Measurements from ENCODE around the gene SDK1.

GRCh38 chr7:4009211-4010060 lies 708.4 kb downstream of the SDK1 start:
- TF ChIP-seq CTCF (IDR thresholded peaks at IDR 0.05; ENCODE audit: low read depth, low read length, missing input control) = no peak
- no peak for TF ChIP-seq ATF3 (IDR thresholded peaks at IDR 0.05)
- no peak for TF ChIP-seq RAD21 (IDR thresholded peaks at IDR 0.05)
- TF ChIP-seq SP1 (IDR thresholded peaks at IDR 0.05) = no peak
- TF ChIP-seq YY1 (IDR thresholded peaks at IDR 0.05) = no peak
- no peak for TF ChIP-seq FOXA2 (IDR thresholded peaks at IDR 0.05)
- TF ChIP-seq HNF4A (conservative IDR thresholded peaks at IDR 0.05) = no peak
- no peak for TF ChIP-seq TAF1 (conservative IDR thresholded peaks at IDR 0.05)
- no peak for TF ChIP-seq MAX (IDR thresholded peaks at IDR 0.05)

All from liver (tissue), 3 donors.